WTC11 (cell line): ENCODE data around the gene RING1. TPM values are rescaled to one million over a fixed set of nuclear protein-coding genes. Genes with fewer than 3 reads are reported as not detected.
A peak's percentile ranks its signal among the peaks of the same experiment; 100 is the strongest.

Experiments
- ATAC-seq: fragments of 200-7000 bp; cut with Tn5 transposase; 2 replicates; pipeline ENCODE4 v1.10.0; 2021; ENCODE audit warnings: mild to moderate bottlenecking, moderate library complexity
- CTCF ChIA-PET: fragments of 300-600 bp; sonication (Branson Sonifier 250); formaldehyde crosslinking; loops from one replicate; lab custom pipeline; 2021; ENCODE audit warnings: antibody characterized with exemption; lab: Charles Lee
- POLR2A ChIA-PET: fragments of 350-600 bp; sonication (Branson Sonifier 250); formaldehyde crosslinking; loops from one replicate; lab custom pipeline; 2021; ENCODE audit warnings: antibody characterized with exemption; lab: Charles Lee
- DNase-seq: peaks from one replicate; pipeline ENCODE4 v3.0.0; 2021; ENCODE audit warnings: low spot score
- H3K27ac Mint-ChIP-seq: 2 replicates; pipeline ENCODE4 v1.8.0; 2021; ENCODE audit warnings: mixed read lengths
- H3K27me3 Mint-ChIP-seq: 2 replicates; pipeline ENCODE4 v1.8.0; 2021; ENCODE audit warnings: low read depth, mild to moderate bottlenecking, moderate library complexity, mixed read lengths
- H3K36me3 Mint-ChIP-seq: 2 replicates; pipeline ENCODE4 v1.8.0; 2021; ENCODE audit warnings: mixed read lengths
- H3K4me1 Mint-ChIP-seq: 2 replicates; pipeline ENCODE4 v1.8.0; 2022; ENCODE audit warnings: mixed read lengths
- H3K4me3 Mint-ChIP-seq: 2 replicates; pipeline ENCODE4 v1.8.0; 2021; ENCODE audit warnings: mild to moderate bottlenecking, moderate library complexity, mixed read lengths
- H3K9me3 Mint-ChIP-seq: 2 replicates; pipeline ENCODE4 v1.8.0; 2021; ENCODE audit warnings: mixed read lengths
- CREB1 ChIP-seq: sonication (generic); formaldehyde crosslinking; IDR thresholded peaks from 2 replicates; pipeline ENCODE4 v1.8.0; 2023; ENCODE audit warnings: mild to moderate bottlenecking, missing genetic modification reagents
- ESRRA ChIP-seq: sonication (generic); formaldehyde crosslinking; IDR thresholded peaks from 2 replicates; pipeline ENCODE4 v1.8.1; 2022; ENCODE audit warnings: mild to moderate bottlenecking, missing genetic modification reagents, borderline replicate concordance
- FOXJ3 ChIP-seq: sonication (generic); formaldehyde crosslinking; IDR thresholded peaks from 2 replicates; pipeline ENCODE4 v1.9.0; 2021; ENCODE audit warnings: missing genetic modification reagents, mild to moderate bottlenecking, borderline replicate concordance
- FOXP1 ChIP-seq: sonication (generic); formaldehyde crosslinking; IDR thresholded peaks from 2 replicates; pipeline ENCODE4 v1.8.0; 2022; ENCODE audit warnings: missing genetic modification reagents, mild to moderate bottlenecking, moderate library complexity, borderline replicate concordance
- GTF2I ChIP-seq: fragments of 250-450 bp; sonication (Bioruptor Pico); conservative IDR thresholded peaks from 2 replicates; pipeline ENCODE4 v1.4.0; 2021; ENCODE audit warnings: mild to moderate bottlenecking
- HMGA2 ChIP-seq: fragments of 250-450 bp; sonication (Bioruptor Pico); IDR thresholded peaks from 2 replicates; pipeline ENCODE4 v1.4.0; 2021; ENCODE audit warnings: mild to moderate bottlenecking, moderate library complexity
- JUN ChIP-seq: sonication (generic); formaldehyde crosslinking; IDR thresholded peaks from 2 replicates; pipeline ENCODE4 v1.8.0; 2023; ENCODE audit warnings: mild to moderate bottlenecking, missing genetic modification reagents
- OVOL2 ChIP-seq: fragments of 250-450 bp; sonication (Bioruptor Pico); IDR thresholded peaks from 2 replicates; pipeline ENCODE4 v1.9.0; 2021; ENCODE audit warnings: mild to moderate bottlenecking, borderline replicate concordance
- PRRX2 ChIP-seq: fragments of 250-450 bp; sonication (Bioruptor Pico); IDR thresholded peaks from 2 replicates; pipeline ENCODE4 v1.8.0; 2021; ENCODE audit warnings: mild to moderate bottlenecking
- TCF7 ChIP-seq: sonication (generic); formaldehyde crosslinking; IDR thresholded peaks from 2 replicates; pipeline ENCODE4 v1.8.0; 2022; ENCODE audit warnings: mild to moderate bottlenecking, low read depth, missing genetic modification reagents, moderate library complexity
- TEAD1 ChIP-seq: sonication (generic); formaldehyde crosslinking; IDR thresholded peaks from 2 replicates; pipeline ENCODE4 v1.8.0; 2022; ENCODE audit warnings: mild to moderate bottlenecking, missing genetic modification reagents
- TP53 ChIP-seq: sonication (generic); formaldehyde crosslinking; IDR thresholded peaks from 2 replicates; pipeline ENCODE4 v1.8.1; 2023; ENCODE audit warnings: mild to moderate bottlenecking, missing genetic modification reagents
- ZNF138 ChIP-seq: sonication (generic); formaldehyde crosslinking; conservative IDR thresholded peaks from 2 replicates; pipeline ENCODE4 v1.8.1; 2022; ENCODE audit warnings: mild to moderate bottlenecking, moderate library complexity, missing genetic modification reagents
- ZNF317 ChIP-seq: sonication (generic); formaldehyde crosslinking; IDR thresholded peaks from 2 replicates; pipeline ENCODE4 v1.8.1; 2023; ENCODE audit warnings: low read depth, mild to moderate bottlenecking, moderate library complexity, missing genetic modification reagents, borderline replicate concordance
- ZNF416 ChIP-seq: fragments of 250-450 bp; sonication (Bioruptor Pico); IDR thresholded peaks from 2 replicates; pipeline ENCODE4 v1.9.0; 2021; ENCODE audit warnings: mild to moderate bottlenecking, inconsistent platforms
- total RNA-seq: library from RNA; stranded (reverse); gene quantifications from 3 replicates; pipeline ENCODE4 v1.2.3, GENCODE V29; 2021
- TF ChIP-seq, protein P1 (sequence below): sonication (generic); formaldehyde crosslinking; IDR thresholded peaks from 2 replicates; pipeline ENCODE4 v1.8.1; 2023; ENCODE audit warnings: mild to moderate bottlenecking, moderate library complexity, missing genetic modification reagents
- TF ChIP-seq, protein P2 (sequence below): sonication (generic); formaldehyde crosslinking; IDR thresholded peaks from 2 replicates; pipeline ENCODE4 v1.8.0; 2022; ENCODE audit warnings: mild to moderate bottlenecking, missing genetic modification reagents
- TF ChIP-seq, protein P3 (sequence below): sonication (generic); formaldehyde crosslinking; IDR thresholded peaks from 2 replicates; pipeline ENCODE4 v1.8.1; 2022; ENCODE audit warnings: low read depth, mild to moderate bottlenecking, moderate library complexity, missing genetic modification reagents, borderline replicate concordance
- TF ChIP-seq, protein P4 (sequence below): sonication (generic); formaldehyde crosslinking; IDR thresholded peaks from 2 replicates; pipeline ENCODE4 v1.8.0; 2022; ENCODE audit warnings: mild to moderate bottlenecking, missing genetic modification reagents
- TF ChIP-seq, protein P5 (sequence below): fragments of 250-450 bp; sonication (Bioruptor Pico); IDR thresholded peaks from 2 replicates; pipeline ENCODE4 v1.9.0; 2021; ENCODE audit warnings: mild to moderate bottlenecking, borderline replicate concordance
- TF ChIP-seq, protein P6 (sequence below): sonication (generic); formaldehyde crosslinking; conservative IDR thresholded peaks from 2 replicates; pipeline ENCODE4 v1.8.1; 2022; ENCODE audit warnings: mild to moderate bottlenecking, missing genetic modification reagents

The RING1 gene
- total RNA-seq, 1 experiment from 2014 or later: 26.6 TPM

DNA sequence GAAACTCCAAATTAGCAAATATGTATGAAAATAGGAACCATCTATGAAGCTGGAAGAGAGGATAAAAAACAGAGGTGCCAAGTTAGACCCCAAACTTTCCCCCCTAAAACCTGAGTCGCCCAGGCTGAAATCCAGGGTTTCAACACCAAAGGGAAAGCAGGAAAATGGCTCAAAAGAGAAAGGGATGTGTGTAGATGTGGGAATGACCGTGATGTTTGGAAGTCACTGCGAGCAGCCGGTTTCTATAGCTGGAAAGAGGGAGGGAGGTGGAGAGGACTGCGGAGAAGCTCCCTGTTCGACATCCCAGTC lies 4.5 kb downstream of the RING1 start:
- Mint-ChIP-seq H3K27ac (no peak overlapping the region; the same call in 1 of the 2 replicates), H3K4me3 (peak overlapping the region; percentile 95), H3K4me1 (peaks cover 47% of the 10 kb centered on the region), H3K27me3 (peaks cover 61% of the 10 kb centered on the region), H3K36me3 (peaks cover 12% of the 10 kb centered on the region), H3K9me3 (no peaks in the 10 kb centered on the region)
- ChIA-PET POLR2A (interaction anchor here (1.1 kb wide), 1 partner anchor 36 kb away, joined by 4 read pairs; no protein-coding TSS in a partner anchor), CTCF (interaction anchor here (0.6 to 5.7 kb wide), 6 partner anchors 8 to 86 kb away, joined by 3 to 83 read pairs (median 5); partner anchors contain the start of genes B3GALT4, HSD17B8, RXRB and SLC39A7)
- no peak for ATAC-seq
- TF ChIP-seq CREB1 (CRISPR knock-in tag) (no peak), OVOL2 (CRISPR knock-in tag) (no peak), FOXP1 (CRISPR knock-in tag) (no peak), GTF2I (CRISPR knock-in tag) (no peak), ZNF317 (no peak), FOXJ3 (CRISPR knock-in tag) (no peak), TEAD1 (CRISPR knock-in tag) (no peak), ESRRA (CRISPR knock-in tag) (no peak), ZNF138 (no peak), PRRX2 (CRISPR knock-in tag) (no peak), TCF7 (CRISPR knock-in tag) (no peak)
- TF ChIP-seq, protein P1, sequence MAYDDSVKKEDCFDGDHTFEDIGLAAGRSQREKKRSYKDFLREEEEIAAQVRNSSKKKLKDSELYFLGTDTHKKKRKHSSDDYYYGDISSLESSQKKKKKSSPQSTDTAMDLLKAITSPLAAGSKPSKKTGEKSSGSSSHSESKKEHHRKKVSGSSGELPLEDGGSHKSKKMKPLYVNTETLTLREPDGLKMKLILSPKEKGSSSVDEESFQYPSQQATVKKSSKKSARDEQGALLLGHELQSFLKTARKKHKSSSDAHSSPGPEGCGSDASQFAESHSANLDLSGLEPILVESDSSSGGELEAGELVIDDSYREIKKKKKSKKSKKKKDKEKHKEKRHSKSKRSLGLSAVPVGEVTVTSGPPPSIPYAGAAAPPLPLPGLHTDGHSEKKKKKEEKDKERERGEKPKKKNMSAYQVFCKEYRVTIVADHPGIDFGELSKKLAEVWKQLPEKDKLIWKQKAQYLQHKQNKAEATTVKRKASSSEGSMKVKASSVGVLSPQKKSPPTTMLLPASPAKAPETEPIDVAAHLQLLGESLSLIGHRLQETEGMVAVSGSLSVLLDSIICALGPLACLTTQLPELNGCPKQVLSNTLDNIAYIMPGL (CRISPR knock-in tag): no peak
- TF ChIP-seq, protein P2, sequence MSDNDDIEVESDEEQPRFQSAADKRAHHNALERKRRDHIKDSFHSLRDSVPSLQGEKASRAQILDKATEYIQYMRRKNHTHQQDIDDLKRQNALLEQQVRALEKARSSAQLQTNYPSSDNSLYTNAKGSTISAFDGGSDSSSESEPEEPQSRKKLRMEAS: no peak
- TF ChIP-seq, protein P3, sequence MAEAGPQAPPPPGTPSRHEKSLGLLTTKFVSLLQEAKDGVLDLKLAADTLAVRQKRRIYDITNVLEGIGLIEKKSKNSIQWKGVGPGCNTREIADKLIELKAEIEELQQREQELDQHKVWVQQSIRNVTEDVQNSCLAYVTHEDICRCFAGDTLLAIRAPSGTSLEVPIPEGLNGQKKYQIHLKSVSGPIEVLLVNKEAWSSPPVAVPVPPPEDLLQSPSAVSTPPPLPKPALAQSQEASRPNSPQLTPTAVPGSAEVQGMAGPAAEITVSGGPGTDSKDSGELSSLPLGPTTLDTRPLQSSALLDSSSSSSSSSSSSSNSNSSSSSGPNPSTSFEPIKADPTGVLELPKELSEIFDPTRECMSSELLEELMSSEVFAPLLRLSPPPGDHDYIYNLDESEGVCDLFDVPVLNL: no peak
- TF ChIP-seq, protein P4, sequence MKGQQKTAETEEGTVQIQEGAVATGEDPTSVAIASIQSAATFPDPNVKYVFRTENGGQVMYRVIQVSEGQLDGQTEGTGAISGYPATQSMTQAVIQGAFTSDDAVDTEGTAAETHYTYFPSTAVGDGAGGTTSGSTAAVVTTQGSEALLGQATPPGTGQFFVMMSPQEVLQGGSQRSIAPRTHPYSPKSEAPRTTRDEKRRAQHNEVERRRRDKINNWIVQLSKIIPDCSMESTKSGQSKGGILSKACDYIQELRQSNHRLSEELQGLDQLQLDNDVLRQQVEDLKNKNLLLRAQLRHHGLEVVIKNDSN (CRISPR knock-in tag): no peak
- no peak for DNase-seq

DNA sequence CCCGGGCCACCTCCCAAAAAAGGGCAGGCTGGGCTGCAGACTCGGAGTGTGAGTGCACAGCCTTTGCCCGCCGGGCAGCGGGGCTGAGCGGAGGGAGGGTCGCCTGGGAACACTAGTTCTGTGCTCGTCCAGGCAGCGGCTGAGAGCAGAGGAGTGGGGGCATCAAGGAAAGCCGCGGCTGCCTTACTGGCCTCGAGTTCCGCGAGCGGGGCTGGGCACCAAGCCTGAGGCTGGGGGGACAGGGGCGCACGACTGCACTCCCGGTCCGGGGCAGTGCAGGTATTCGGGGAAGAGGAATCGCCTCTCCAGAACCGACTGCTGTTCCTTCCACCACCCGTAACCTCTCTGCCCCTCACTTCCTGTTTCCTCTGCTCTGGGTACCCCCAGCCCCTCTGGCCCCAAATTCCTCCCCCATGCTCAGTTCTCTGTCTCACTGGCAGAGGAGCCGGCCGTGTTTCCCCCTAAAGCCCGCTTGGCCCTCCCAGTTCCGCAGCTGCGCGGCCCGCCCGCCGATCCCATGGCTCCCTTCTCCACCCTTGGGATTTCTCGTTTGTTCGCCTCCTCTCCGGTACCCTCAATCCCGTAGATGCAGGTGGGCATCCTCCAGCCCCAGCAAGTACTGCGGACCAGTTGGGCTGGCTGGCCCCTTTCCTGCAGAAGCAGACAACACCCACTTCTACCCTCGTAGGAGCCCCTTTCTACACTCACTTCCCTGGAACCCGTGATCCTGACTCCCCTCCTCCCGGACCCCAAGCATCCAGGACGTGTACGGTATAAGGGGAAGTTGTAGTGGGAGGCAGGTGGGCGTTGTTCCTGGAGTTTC lies 5.1 kb downstream of the RING1 start:
- ATAC-seq: peak; percentile 38
- DNase-seq: peak; percentile 68
- H3K4me3 Mint-ChIP-seq: peak overlapping the region; percentile 95
- H3K4me1 Mint-ChIP-seq: peaks cover 49% of the 10 kb centered on the region
- H3K36me3 Mint-ChIP-seq: peaks cover 12% of the 10 kb centered on the region
- ChIA-PET CTCF (interaction anchor here (0.6 to 5.7 kb wide), 6 partner anchors 9 to 87 kb away, joined by 3 to 83 read pairs (median 5); partner anchors contain the start of genes B3GALT4, HSD17B8, RXRB and SLC39A7), POLR2A (interaction anchor here (1.1 kb wide), 1 partner anchor 35 kb away, joined by 4 read pairs; no protein-coding TSS in a partner anchor)
- H3K27me3 Mint-ChIP-seq: peaks cover 66% of the 10 kb centered on the region
- no peak overlapping the region; the same call in 1 of the 2 replicates for H3K27ac Mint-ChIP-seq
- no peaks in the 10 kb centered on the region for H3K9me3 Mint-ChIP-seq
- TF ChIP-seq ZNF416 (no peak; the same call in none of the 2 replicates), HMGA2 (CRISPR knock-in tag) (no peak), TP53 (CRISPR knock-in tag) (no peak), JUN (no peak), FOXJ3 (CRISPR knock-in tag) (no peak)
- TF ChIP-seq, protein P5, sequence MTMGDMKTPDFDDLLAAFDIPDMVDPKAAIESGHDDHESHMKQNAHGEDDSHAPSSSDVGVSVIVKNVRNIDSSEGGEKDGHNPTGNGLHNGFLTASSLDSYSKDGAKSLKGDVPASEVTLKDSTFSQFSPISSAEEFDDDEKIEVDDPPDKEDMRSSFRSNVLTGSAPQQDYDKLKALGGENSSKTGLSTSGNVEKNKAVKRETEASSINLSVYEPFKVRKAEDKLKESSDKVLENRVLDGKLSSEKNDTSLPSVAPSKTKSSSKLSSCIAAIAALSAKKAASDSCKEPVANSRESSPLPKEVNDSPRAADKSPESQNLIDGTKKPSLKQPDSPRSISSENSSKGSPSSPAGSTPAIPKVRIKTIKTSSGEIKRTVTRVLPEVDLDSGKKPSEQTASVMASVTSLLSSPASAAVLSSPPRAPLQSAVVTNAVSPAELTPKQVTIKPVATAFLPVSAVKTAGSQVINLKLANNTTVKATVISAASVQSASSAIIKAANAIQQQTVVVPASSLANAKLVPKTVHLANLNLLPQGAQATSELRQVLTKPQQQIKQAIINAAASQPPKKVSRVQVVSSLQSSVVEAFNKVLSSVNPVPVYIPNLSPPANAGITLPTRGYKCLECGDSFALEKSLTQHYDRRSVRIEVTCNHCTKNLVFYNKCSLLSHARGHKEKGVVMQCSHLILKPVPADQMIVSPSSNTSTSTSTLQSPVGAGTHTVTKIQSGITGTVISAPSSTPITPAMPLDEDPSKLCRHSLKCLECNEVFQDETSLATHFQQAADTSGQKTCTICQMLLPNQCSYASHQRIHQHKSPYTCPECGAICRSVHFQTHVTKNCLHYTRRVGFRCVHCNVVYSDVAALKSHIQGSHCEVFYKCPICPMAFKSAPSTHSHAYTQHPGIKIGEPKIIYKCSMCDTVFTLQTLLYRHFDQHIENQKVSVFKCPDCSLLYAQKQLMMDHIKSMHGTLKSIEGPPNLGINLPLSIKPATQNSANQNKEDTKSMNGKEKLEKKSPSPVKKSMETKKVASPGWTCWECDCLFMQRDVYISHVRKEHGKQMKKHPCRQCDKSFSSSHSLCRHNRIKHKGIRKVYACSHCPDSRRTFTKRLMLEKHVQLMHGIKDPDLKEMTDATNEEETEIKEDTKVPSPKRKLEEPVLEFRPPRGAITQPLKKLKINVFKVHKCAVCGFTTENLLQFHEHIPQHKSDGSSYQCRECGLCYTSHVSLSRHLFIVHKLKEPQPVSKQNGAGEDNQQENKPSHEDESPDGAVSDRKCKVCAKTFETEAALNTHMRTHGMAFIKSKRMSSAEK: 0 out of 2 replicates have a peak, but pooled peaks have one; percentile 1
- TF ChIP-seq, protein P4 (CRISPR knock-in tag): no peak
- TF ChIP-seq, protein P6, sequence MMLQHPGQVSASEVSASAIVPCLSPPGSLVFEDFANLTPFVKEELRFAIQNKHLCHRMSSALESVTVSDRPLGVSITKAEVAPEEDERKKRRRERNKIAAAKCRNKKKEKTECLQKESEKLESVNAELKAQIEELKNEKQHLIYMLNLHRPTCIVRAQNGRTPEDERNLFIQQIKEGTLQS (CRISPR knock-in tag): no peak
- TF ChIP-seq, protein P1 (CRISPR knock-in tag): no peak
